Right lobe of liver (tissue), 6 donors: ENCODE measurements around the gene THSD7A. TPM values are rescaled to one million over a fixed set of nuclear protein-coding genes. Genes with fewer than 3 reads are reported as not detected.
A peak's percentile ranks its signal among the peaks of the same experiment; 100 is the strongest.

Source experiments
- ATAC-seq, 4 donors: fragments of 200-7000 bp; cut with Tn5 transposase; one replicate each; pipeline ENCODE4 v1.9.1; 2020; ENCODE audit warnings: mild to moderate bottlenecking in 4 of 4, moderate library complexity in 4 of 4
- DNase-seq, 3 donors: peaks; one replicate each; pipeline ENCODE4 v3.0.0-alpha.2; 2020
- H3K27ac ChIP-seq, 3 donors: fragments of 200-600 bp; one replicate each; pipeline ENCODE4 v1.8.0; 2022
- H3K27me3 ChIP-seq, 2 donors: fragments of 200-600 bp; one replicate each; pipeline ENCODE4 v1.8.0; 2022
- H3K36me3 ChIP-seq, 4 donors: fragments of 200-600 bp; sonication (generic) in 1 of 4; one replicate each; pipeline versions ENCODE4 v1.5.1 to v1.8.0; 2017 to 2022; ENCODE audit warnings: control low read depth in 1 of 4
- H3K4me1 ChIP-seq, 4 donors: fragments of 200-600 bp; sonication (generic) in 1 of 4; one replicate each; pipeline versions ENCODE4 v1.5.1 to v1.8.0; 2017 to 2022; ENCODE audit warnings: control low read depth in 1 of 4
- H3K4me3 ChIP-seq, 3 donors: fragments of 200-600 bp; one replicate each; pipeline ENCODE4 v1.8.0; 2022
- H3K9me3 ChIP-seq, 4 donors: fragments of 200-600 bp; sonication (generic) in 1 of 4; one replicate each; pipeline versions ENCODE4 v1.5.1 to v1.8.0; 2017 to 2022; ENCODE audit warnings: control low read depth in 1 of 4
- POLR2A ChIP-seq: fragments of 450-650 bp; IDR thresholded peaks from one replicate; pipeline ENCODE4 v1.6.1; 2017; ENCODE audit warnings: antibody characterized with exemption, mild to moderate bottlenecking
- WGBS: methylation state at CpG from one replicate; pipeline ENCODE4 v1.1.6; 2018; ENCODE audit warnings: low coverage, low lambda C conversion rate; ENCODE audit not compliant: insufficient coverage; ENCODE audit errors: missing lambda C conversion rate; 5-methylcytosine and 5-hydroxymethylcytosine counted together
- intact Hi-C, 2 donors: fragments of 100-400 bp; cut with DNase I; formaldehyde crosslinking; loops; one replicate each; pipeline versions ENCODE4 v1.11.2 to v1.14.1; 2022
- total RNA-seq, 6 experiments: library from RNA; depleted of rRNA in 2 of 6; stranded (reverse); fragments of >200 nt in 2 of 6; fragmentation: NEBNext Ultra II Directional in 3 of 6; extraction: Animal tissue kit (Norgen Biotek cat#: 25700) in 3 of 6; gene quantifications; one replicate each; pipeline versions ENCODE4 v1.1.0 to v1.2.4, GENCODE V29; 2016 to 2023
- TF ChIP-seq, protein P1 (sequence below), 4 donors: fragments of 200-600 bp in 3 of 4; fragments of 450-650 bp in 1 of 4; IDR thresholded peaks; one replicate each; pipeline versions ENCODE4 v1.5.1 to v1.8.0; 2016 to 2022; ENCODE audit warnings: antibody characterized with exemption in 4 of 4, mild to moderate bottlenecking in 2 of 4
- donor health status: DM: no; HTN: yes; CAD: no.
- donor health status: DM: no; HTN: no; CAD: no.
- donor health status: DM: no; HTN: no; CAD: no.
- donor health status: DM: no; HTN: yes; CAD: no.
- donor health status: DM: no; HTN: yes; CAD: no.

THSD7A gene
- total RNA-seq, 6 experiments from 2014 or later = 1.1 to 2.5 (median 1.4) TPM

DNA sequence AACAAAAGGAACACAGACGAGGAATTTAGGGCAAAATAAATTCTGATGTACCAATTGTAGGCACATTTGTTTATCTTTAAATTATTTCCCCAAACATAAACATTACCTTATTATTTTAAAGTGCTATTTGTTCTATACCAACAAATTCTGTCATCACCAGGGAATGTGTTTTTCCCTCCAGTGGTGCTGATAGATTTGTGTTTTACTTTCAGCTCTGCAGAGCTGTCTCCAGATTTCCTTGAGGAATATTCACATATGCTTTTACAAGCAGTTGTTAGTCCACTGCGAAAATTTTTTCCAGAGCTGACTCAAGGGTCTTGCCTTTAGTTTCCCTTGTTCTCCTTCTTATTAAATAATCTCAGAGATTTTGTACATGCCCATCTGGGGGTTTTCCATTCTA, 495.6 kb downstream of the THSD7A start:
- H3K9me3 ChIP-seq = no peaks in the 10 kb centered on the region
- H3K36me3 ChIP-seq = no peaks in the 10 kb centered on the region
- TF ChIP-seq, protein P1, sequence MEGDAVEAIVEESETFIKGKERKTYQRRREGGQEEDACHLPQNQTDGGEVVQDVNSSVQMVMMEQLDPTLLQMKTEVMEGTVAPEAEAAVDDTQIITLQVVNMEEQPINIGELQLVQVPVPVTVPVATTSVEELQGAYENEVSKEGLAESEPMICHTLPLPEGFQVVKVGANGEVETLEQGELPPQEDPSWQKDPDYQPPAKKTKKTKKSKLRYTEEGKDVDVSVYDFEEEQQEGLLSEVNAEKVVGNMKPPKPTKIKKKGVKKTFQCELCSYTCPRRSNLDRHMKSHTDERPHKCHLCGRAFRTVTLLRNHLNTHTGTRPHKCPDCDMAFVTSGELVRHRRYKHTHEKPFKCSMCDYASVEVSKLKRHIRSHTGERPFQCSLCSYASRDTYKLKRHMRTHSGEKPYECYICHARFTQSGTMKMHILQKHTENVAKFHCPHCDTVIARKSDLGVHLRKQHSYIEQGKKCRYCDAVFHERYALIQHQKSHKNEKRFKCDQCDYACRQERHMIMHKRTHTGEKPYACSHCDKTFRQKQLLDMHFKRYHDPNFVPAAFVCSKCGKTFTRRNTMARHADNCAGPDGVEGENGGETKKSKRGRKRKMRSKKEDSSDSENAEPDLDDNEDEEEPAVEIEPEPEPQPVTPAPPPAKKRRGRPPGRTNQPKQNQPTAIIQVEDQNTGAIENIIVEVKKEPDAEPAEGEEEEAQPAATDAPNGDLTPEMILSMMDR (IDR thresholded peaks at IDR 0.05) = no peak
- TF ChIP-seq POLR2A = no peak
- WGBS = 36% methylated on average over 2 of the region's 2 CpGs
- no peaks in the 10 kb centered on the region for H3K4me1 ChIP-seq
- H3K27me3 ChIP-seq = no peaks in the 10 kb centered on the region
- DNase-seq (no peak), ATAC-seq (no peak)
- H3K4me3 ChIP-seq = no peak overlapping the region
- intact Hi-C loops = loop anchor here in 1 of 2 donors (10.0 kb wide), 1 partner anchor 132 kb away; no protein-coding TSS in a partner anchor
- H3K27ac ChIP-seq = no peak overlapping the region

DNA sequence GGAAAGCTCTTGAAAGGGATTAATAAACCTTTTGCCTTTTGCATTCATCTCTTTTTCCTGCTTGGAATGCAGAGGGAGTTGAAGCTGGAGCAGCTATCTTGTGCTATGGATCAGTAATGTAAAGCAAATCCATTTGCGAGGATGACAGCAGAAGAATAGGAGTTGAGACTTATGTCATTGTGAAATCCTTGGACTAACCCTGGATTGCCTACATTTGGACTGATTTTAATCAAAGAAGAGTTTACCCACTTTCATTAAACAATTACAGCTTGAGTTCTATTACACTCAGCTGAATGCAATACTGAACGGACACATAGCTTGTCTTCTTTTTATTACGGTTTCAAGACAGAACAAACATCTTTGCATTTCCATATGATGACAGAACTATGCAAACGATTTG, 496.1 kb downstream of the THSD7A start:
- no peak for DNase-seq
- TF ChIP-seq, protein P1 (IDR thresholded peaks at IDR 0.05) = no peak
- no peak for TF ChIP-seq POLR2A
- ATAC-seq = peak in 2 of 4 donors; percentile 32 to 62
- no peaks in the 10 kb centered on the region for H3K4me1 ChIP-seq
- H3K4me3 ChIP-seq = no peak overlapping the region
- no peaks in the 10 kb centered on the region for H3K9me3 ChIP-seq
- 45% methylated on average over 4 of the region's 4 CpGs for WGBS
- no peak overlapping the region for H3K27ac ChIP-seq
- intact Hi-C loops = loop anchor here in 1 of 2 donors (10.0 kb wide), 1 partner anchor 131 kb away; no protein-coding TSS in a partner anchor
- no peaks in the 10 kb centered on the region for H3K36me3 ChIP-seq
- no peaks in the 10 kb centered on the region for H3K27me3 ChIP-seq

DNA sequence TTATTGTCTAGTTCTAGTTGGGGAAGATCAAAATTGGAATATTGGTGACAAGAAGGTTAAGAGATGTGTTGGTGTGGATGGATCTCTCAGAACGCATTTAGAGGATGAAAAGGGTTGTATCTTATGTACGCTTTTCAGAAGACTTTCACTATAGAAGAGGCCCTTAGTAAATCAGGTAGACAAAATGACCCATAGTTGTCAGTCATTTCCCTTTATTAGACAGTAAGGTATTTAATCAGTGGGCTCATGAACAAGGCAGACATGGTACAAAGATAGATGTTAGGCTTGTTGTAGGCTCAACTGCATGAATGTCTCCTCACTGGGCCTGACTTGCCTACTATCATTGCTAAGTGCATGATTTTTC, 499.2 kb downstream of the THSD7A start:
- intact Hi-C loops = loop anchor here in 1 of 2 donors (10.0 kb wide), 1 partner anchor 128 kb away; no protein-coding TSS in a partner anchor
- no peak for ATAC-seq

DNA sequence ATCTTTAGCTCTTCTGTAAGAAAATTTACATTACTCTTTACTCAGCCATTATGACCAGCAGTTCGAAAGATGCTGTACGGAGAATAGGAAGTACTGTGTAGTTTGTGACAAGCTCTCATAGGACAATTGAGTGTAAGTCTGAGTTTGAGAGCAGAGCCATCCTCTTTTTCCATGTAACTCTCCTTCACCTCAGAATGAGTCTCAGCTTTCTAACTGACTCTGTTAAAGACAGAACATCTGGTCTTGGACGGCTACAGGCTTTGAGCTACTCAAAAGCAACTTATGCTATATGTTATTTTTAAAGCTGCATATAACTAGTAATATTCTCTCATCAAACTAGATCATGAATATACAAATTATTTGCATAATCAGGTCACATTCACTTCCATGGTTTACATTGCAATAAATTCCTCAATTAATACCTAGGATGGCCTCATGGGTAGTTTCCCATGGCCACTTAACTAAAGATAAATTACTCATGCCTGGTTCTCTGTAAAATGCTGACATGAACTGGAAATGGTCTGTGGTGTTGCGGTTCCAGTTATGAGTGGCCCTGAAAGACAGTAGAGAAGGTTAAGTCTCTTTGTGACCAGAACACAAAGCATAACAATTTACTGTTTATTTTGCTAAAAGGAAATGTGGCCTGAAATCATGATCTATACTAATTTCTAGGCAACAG, 499.7 kb downstream of the THSD7A start:
- no peak for TF ChIP-seq POLR2A
- TF ChIP-seq, protein P1 (IDR thresholded peaks at IDR 0.05) = no peak
- Histone ChIP-seq H3K9me3 (no peaks in the 10 kb centered on the region), H3K27me3 (no peaks in the 10 kb centered on the region), H3K4me3 (no peak overlapping the region), H3K36me3 (no peaks in the 10 kb centered on the region), H3K4me1 (no peaks in the 10 kb centered on the region), H3K27ac (no peak overlapping the region)
- WGBS = 91% methylated on average over 4 of the region's 4 CpGs
- no peak for DNase-seq
- ATAC-seq = no peak
- intact Hi-C loops = loop anchor here in 1 of 2 donors (10.0 kb wide), 1 partner anchor 128 kb away; no protein-coding TSS in a partner anchor

More for the DNA sequence above, 499.2 kb downstream of the THSD7A start:
- H3K27me3 ChIP-seq = no peaks in the 10 kb centered on the region
- no peaks in the 10 kb centered on the region for H3K4me1 ChIP-seq
- H3K4me3 ChIP-seq = no peak overlapping the region
- no peaks in the 10 kb centered on the region for H3K9me3 ChIP-seq
- no peaks in the 10 kb centered on the region for H3K36me3 ChIP-seq
- no peak for DNase-seq
- H3K27ac ChIP-seq = no peak overlapping the region
- 93% methylated on average over 2 of the region's 2 CpGs for WGBS
- TF ChIP-seq, protein P1 (IDR thresholded peaks at IDR 0.05) = no peak
- no peak for TF ChIP-seq POLR2A
